Dendritic cell treated with granulocyte-macrophage colony-stimulating factor and Interleukin-4, amounts not matched to agents 40 ng/mL and 50 ng/mL, for 4 days (primary cell): ENCODE results near the gene TFF3.

Source experiments
- H3K27ac Mint-ChIP-seq: one replicate; pipeline ENCODE4 v1.8.0; 2022; ENCODE audit warnings: mild to moderate bottlenecking, mixed read lengths
- H3K27me3 Mint-ChIP-seq: one replicate; pipeline ENCODE4 v1.8.0; 2022; ENCODE audit warnings: mild to moderate bottlenecking, mixed read lengths
- H3K36me3 Mint-ChIP-seq: one replicate; pipeline ENCODE4 v1.8.0; 2022; ENCODE audit warnings: low read depth, mixed read lengths
- H3K4me1 Mint-ChIP-seq: one replicate; pipeline ENCODE4 v1.8.0; 2022; ENCODE audit warnings: low read depth, mixed read lengths
- H3K4me3 Mint-ChIP-seq: one replicate; pipeline ENCODE4 v1.8.0; 2022; ENCODE audit warnings: mild to moderate bottlenecking, moderate library complexity, mixed read lengths
- H3K9me3 Mint-ChIP-seq: one replicate; pipeline ENCODE4 v1.8.0; 2022; ENCODE audit warnings: mixed read lengths
- intact Hi-C: fragments of 100-400 bp; cut with micrococcal nuclease; formaldehyde crosslinking; loops from one replicate; pipeline ENCODE4 v1.15.0; 2022

Gene TFF3

GRCh38 chr21:42351626-42352440 lies 36.6 kb upstream of the TFF3 start:
- intact Hi-C loops, result no loop called here
- Mint-ChIP-seq H3K27ac (no peak overlapping the region), H3K4me3 (no peak overlapping the region), H3K27me3 (peaks cover 3% of the 10 kb centered on the region), H3K4me1 (no peaks in the 10 kb centered on the region), H3K9me3 (peaks cover 18% of the 10 kb centered on the region), H3K36me3 (no peaks in the 10 kb centered on the region)

GRCh38 chr21:42350927-42351426 lies 35.8 kb upstream of the TFF3 start, which contains the start of gene TFF2:
TFF2 (minus strand) TSS chr21:42350994; CDS start chr21:42350957, 37 bp downstream.
- peaks cover 18% of the 10 kb centered on the region for H3K9me3 Mint-ChIP-seq
- H3K4me3 Mint-ChIP-seq, result no peak within 1 kb of the TSS
- peaks cover 3% of the 10 kb centered on the region for H3K27me3 Mint-ChIP-seq
- H3K4me1 Mint-ChIP-seq, result no peaks in the 10 kb centered on the region
- H3K27ac Mint-ChIP-seq, result no peak within 1 kb of the TSS
- intact Hi-C loops, result no loop called here
- no peaks in the 10 kb centered on the region for H3K36me3 Mint-ChIP-seq

GRCh38 chr21:42350318-42350910 lies 35.2 kb upstream of the TFF3 start:
- no peak overlapping the region for H3K27ac Mint-ChIP-seq
- H3K36me3 Mint-ChIP-seq, result no peaks in the 10 kb centered on the region
- H3K4me1 Mint-ChIP-seq, result no peaks in the 10 kb centered on the region
- H3K4me3 Mint-ChIP-seq, result no peak overlapping the region
- intact Hi-C loops, result no loop called here
- H3K9me3 Mint-ChIP-seq, result peaks cover 18% of the 10 kb centered on the region
- H3K27me3 Mint-ChIP-seq, result peaks cover 3% of the 10 kb centered on the region

- H3K27ac Mint-ChIP-seq, result no peak overlapping the region
- no peaks in the 10 kb centered on the region for H3K4me1 Mint-ChIP-seq
- intact Hi-C loops, result no loop called here
- H3K27me3 Mint-ChIP-seq, result peaks cover 3% of the 10 kb centered on the region
- H3K9me3 Mint-ChIP-seq, result peaks cover 11% of the 10 kb centered on the region
- H3K4me3 Mint-ChIP-seq, result no peak overlapping the region
- no peaks in the 10 kb centered on the region for H3K36me3 Mint-ChIP-seq
These were observed 34.5 kb upstream of the TFF3 start for GRCh38 chr21:42349420-42350317.

GRCh38 chr21:42348762-42349161 lies 33.6 kb upstream of the TFF3 start:
- intact Hi-C loops, result no loop called here
- H3K4me1 Mint-ChIP-seq, result no peaks in the 10 kb centered on the region
- H3K9me3 Mint-ChIP-seq, result peaks cover 7% of the 10 kb centered on the region
- no peak overlapping the region for H3K4me3 Mint-ChIP-seq
- peaks cover 3% of the 10 kb centered on the region for H3K27me3 Mint-ChIP-seq
- no peak overlapping the region for H3K27ac Mint-ChIP-seq
- no peaks in the 10 kb centered on the region for H3K36me3 Mint-ChIP-seq

GRCh38 chr21:42347601-42348327 lies 32.6 kb upstream of the TFF3 start:
- H3K36me3 Mint-ChIP-seq, result no peaks in the 10 kb centered on the region
- H3K4me1 Mint-ChIP-seq, result no peaks in the 10 kb centered on the region
- no peaks in the 10 kb centered on the region for H3K27me3 Mint-ChIP-seq
- intact Hi-C loops, result no loop called here
- no peaks in the 10 kb centered on the region for H3K9me3 Mint-ChIP-seq
- no peak overlapping the region for H3K27ac Mint-ChIP-seq
- no peak overlapping the region for H3K4me3 Mint-ChIP-seq

- Mint-ChIP-seq H3K4me1 (no peaks in the 10 kb centered on the region), H3K9me3 (no peaks in the 10 kb centered on the region), H3K27me3 (no peaks in the 10 kb centered on the region), H3K36me3 (no peaks in the 10 kb centered on the region), H3K27ac (no peak overlapping the region), H3K4me3 (no peak overlapping the region)
- intact Hi-C loops, result no loop called here
These were observed 31.8 kb upstream of the TFF3 start for GRCh38 chr21:42346866-42347600.

- intact Hi-C loops, result no loop called here
- Mint-ChIP-seq H3K4me3 (no peak overlapping the region), H3K4me1 (no peaks in the 10 kb centered on the region), H3K27ac (no peak overlapping the region), H3K9me3 (no peaks in the 10 kb centered on the region), H3K27me3 (no peaks in the 10 kb centered on the region), H3K36me3 (no peaks in the 10 kb centered on the region)
These were observed 31.2 kb upstream of the TFF3 start for GRCh38 chr21:42346441-42346840.

- no peaks in the 10 kb centered on the region for H3K36me3 Mint-ChIP-seq
- no peaks in the 10 kb centered on the region for H3K27me3 Mint-ChIP-seq
- no peak overlapping the region for H3K27ac Mint-ChIP-seq
- H3K4me1 Mint-ChIP-seq, result no peaks in the 10 kb centered on the region
- no peaks in the 10 kb centered on the region for H3K9me3 Mint-ChIP-seq
- H3K4me3 Mint-ChIP-seq, result no peak overlapping the region
- intact Hi-C loops, result no loop called here
These were observed 29.4 kb upstream of the TFF3 start for GRCh38 chr21:42344631-42345030.

- Mint-ChIP-seq H3K27me3 (no peaks in the 10 kb centered on the region), H3K9me3 (no peaks in the 10 kb centered on the region), H3K4me3 (no peak overlapping the region), H3K27ac (no peak overlapping the region), H3K4me1 (no peaks in the 10 kb centered on the region), H3K36me3 (no peaks in the 10 kb centered on the region)
- intact Hi-C loops, result no loop called here
These were observed 28.8 kb upstream of the TFF3 start for GRCh38 chr21:42343963-42344510.

GRCh38 chr21:42343556-42343955 lies 28.3 kb upstream of the TFF3 start:
- H3K9me3 Mint-ChIP-seq, result no peaks in the 10 kb centered on the region
- H3K36me3 Mint-ChIP-seq, result no peaks in the 10 kb centered on the region
- no peaks in the 10 kb centered on the region for H3K4me1 Mint-ChIP-seq
- H3K27ac Mint-ChIP-seq, result no peak overlapping the region
- no peaks in the 10 kb centered on the region for H3K27me3 Mint-ChIP-seq
- intact Hi-C loops, result no loop called here
- no peak overlapping the region for H3K4me3 Mint-ChIP-seq

- no peaks in the 10 kb centered on the region for H3K4me1 Mint-ChIP-seq
- no peak overlapping the region for H3K27ac Mint-ChIP-seq
- H3K4me3 Mint-ChIP-seq, result no peak overlapping the region
- H3K36me3 Mint-ChIP-seq, result no peaks in the 10 kb centered on the region
- H3K9me3 Mint-ChIP-seq, result no peaks in the 10 kb centered on the region
- H3K27me3 Mint-ChIP-seq, result no peaks in the 10 kb centered on the region
- intact Hi-C loops, result no loop called here
These were observed 27.9 kb upstream of the TFF3 start for GRCh38 chr21:42343101-42343500.
